Vagina (tissue), 2 donors: ENCODE data around the gene TRAF2.

Source experiments
- POLR2A ChIP-seq, 2 donors: fragments of 450-650 bp; IDR thresholded peaks; one replicate each; pipeline ENCODE4 v1.6.1; 2017; ENCODE audit warnings: antibody characterized with exemption in 2 of 2, mild to moderate bottlenecking in 2 of 2, moderate library complexity in 2 of 2
- TF ChIP-seq, protein P1 (sequence below), 3 experiments: fragments of 450-650 bp in 2 of 3; fragments of 200-600 bp in 1 of 3; sonication (generic) in 1 of 3; IDR thresholded peaks; one replicate each; pipeline ENCODE4 v1.5.1; 2017 to 2019; ENCODE audit warnings: antibody characterized with exemption in 3 of 3, mild to moderate bottlenecking in 2 of 3, moderate library complexity in 2 of 3

DNA sequence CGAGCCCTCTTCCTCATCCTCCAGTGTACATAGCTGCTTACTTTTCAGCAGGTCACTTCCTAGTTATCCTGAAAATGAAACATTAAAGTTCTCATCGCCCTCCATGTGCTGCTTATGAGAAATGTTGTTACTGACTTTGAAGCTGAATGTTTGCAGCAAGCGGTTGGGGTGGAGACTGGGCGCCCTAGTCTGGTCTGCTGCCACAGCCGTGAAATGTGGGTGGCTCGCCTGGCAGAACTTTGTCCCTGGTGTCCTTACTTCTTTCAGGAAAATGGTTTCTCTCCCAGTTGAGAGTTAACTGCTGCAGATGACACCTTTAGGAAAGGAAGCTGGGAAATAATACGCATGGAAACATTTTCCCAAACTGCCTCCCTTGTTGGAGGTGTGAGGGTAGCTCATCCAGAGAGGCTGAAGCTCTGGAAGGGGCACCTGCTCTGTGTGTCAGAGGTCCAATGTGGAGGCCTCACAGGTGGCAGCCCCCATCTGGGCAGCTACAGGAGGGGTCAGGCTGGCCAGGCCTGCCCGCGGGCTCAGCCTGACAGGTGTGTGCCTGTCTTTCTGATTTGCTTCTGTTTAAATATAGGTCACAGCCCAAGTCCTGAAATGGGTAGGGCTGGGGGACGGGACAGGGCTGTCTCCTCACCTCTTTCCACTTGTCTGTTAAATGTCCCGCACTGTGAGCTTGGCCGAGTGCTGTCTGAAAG lies 24.0 kb downstream of the TRAF2 start:
- TF ChIP-seq, protein P1, sequence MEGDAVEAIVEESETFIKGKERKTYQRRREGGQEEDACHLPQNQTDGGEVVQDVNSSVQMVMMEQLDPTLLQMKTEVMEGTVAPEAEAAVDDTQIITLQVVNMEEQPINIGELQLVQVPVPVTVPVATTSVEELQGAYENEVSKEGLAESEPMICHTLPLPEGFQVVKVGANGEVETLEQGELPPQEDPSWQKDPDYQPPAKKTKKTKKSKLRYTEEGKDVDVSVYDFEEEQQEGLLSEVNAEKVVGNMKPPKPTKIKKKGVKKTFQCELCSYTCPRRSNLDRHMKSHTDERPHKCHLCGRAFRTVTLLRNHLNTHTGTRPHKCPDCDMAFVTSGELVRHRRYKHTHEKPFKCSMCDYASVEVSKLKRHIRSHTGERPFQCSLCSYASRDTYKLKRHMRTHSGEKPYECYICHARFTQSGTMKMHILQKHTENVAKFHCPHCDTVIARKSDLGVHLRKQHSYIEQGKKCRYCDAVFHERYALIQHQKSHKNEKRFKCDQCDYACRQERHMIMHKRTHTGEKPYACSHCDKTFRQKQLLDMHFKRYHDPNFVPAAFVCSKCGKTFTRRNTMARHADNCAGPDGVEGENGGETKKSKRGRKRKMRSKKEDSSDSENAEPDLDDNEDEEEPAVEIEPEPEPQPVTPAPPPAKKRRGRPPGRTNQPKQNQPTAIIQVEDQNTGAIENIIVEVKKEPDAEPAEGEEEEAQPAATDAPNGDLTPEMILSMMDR (IDR thresholded peaks at IDR 0.05): no peak
- no peak for TF ChIP-seq POLR2A (IDR thresholded peaks at IDR 0.05)
